ENCODE data around the gene GTF3C2. TPM values are rescaled to one million over a fixed set of nuclear protein-coding genes. Genes with fewer than 3 reads are reported as not detected.
A peak's percentile ranks its signal among the peaks of the same experiment; 100 is the strongest.

The GTF3C2 gene, protein sequence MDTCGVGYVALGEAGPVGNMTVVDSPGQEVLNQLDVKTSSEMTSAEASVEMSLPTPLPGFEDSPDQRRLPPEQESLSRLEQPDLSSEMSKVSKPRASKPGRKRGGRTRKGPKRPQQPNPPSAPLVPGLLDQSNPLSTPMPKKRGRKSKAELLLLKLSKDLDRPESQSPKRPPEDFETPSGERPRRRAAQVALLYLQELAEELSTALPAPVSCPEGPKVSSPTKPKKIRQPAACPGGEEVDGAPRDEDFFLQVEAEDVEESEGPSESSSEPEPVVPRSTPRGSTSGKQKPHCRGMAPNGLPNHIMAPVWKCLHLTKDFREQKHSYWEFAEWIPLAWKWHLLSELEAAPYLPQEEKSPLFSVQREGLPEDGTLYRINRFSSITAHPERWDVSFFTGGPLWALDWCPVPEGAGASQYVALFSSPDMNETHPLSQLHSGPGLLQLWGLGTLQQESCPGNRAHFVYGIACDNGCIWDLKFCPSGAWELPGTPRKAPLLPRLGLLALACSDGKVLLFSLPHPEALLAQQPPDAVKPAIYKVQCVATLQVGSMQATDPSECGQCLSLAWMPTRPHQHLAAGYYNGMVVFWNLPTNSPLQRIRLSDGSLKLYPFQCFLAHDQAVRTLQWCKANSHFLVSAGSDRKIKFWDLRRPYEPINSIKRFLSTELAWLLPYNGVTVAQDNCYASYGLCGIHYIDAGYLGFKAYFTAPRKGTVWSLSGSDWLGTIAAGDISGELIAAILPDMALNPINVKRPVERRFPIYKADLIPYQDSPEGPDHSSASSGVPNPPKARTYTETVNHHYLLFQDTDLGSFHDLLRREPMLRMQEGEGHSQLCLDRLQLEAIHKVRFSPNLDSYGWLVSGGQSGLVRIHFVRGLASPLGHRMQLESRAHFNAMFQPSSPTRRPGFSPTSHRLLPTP
- total RNA-seq (2012; rRNA removed) (23.1 and 25.5 TPM in 2 replicates), polyA plus RNA-seq (2012; rRNA removed) (36.9 and 37.7 TPM in 2 replicates), Bru-seq, nascent RNA (percentile 76 among the genes with signal in this experiment), BruChase-seq, experiment 1, labeled RNA remaining after a 6-hour chase (percentile 89 among the genes with signal in this experiment), BruChase-seq, experiment 2, labeled RNA remaining after a 2-hour chase (percentile 83 among the genes with signal in this experiment)
- polyA plus RNA-seq (2012; cell fraction: cytosol; rRNA removed): 21.2 and 32.2 TPM in 2 replicates
- 85.6 and 101 TPM in 2 replicates for polyA plus RNA-seq (2012; cell fraction: nucleus; rRNA removed; ENCODE audit: low replicate concordance)
- long read RNA-seq, partial matches to known transcripts: 14 of 22 reads
- long read RNA-seq, other reads (novel, unspliced or antisense): 4 of 22 reads

DNA sequence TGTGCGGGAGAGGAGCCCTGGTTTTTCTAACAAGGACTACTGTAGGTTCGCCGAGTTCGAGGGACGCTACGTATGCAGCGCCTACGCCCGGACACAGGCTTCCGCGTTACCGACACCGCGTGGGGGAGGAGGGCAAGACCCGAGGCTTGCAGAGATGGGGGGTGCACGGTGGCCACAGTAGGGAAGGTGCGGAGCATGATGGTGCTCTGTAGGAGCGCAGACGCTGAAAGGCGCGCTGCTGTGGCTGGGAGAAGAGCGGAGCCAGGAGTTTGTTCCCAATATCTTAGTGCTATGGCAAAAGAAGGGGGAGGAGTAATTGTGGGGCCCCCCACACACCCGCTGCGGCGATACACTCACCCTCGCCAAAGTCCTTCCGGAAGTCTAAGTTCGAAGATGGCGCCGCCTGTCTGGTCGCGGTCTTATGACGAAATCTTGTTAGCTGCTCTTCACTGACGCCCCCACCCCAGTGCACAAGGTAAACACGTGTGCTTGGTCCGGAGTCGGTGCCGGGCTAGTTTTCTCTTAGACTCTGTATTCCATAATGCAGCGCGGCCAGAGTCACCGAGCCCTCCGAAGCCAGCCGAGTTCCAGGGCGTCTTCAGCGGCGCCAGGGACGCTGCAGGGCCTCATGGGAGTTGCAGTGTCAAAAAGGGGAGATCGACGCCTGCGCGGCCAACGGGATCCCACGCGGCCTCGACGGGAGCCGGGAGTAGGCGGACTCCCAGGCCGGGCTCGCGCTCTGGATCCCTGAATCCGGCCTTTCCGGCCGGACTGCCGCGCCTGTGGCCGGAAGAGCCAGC lies at the start of gene GTF3C2:
TSS of gene GTF3C2 (minus strand) at position 383 of the 800 bp plus-strand sequence. CDS start 13,210 bp downstream, outside the sequence.
- intact Hi-C loops (cut with micrococcal nuclease) (loop anchor here (5.0 kb wide), 1 partner anchor 34 kb away; the partner anchor contains the start of gene MPV17), in situ Hi-C loops (cut with MboI; ENCODE audit: low sequenced_read_pairs) (no loop called here), dilution Hi-C loops (cut with HindIII; ENCODE audit: low sequenced_read_pairs, unreplicated experiment) (no loop called here)
- peak; percentile 92 for ATAC-seq (ENCODE audit: low read depth)
- Histone ChIP-seq H2BK120ac (ENCODE audit: low read depth, low read length) (peak within 1 kb of the TSS; percentile 89), H3K56ac (ENCODE audit: extremely low read depth, insufficient read depth, low read length) (peak within 1 kb of the TSS; percentile 81), H2BK5ac (ENCODE audit: low read depth, low read length, poor library complexity, severe bottlenecking) (peak within 1 kb of the TSS; percentile 91), H3K9ac (ENCODE audit: low read depth, low read length) (peak within 1 kb of the TSS; percentile 96), H3K23ac (ENCODE audit: low read depth, low read length) (peak within 1 kb of the TSS; percentile 94), H3K27me3 (ENCODE audit: control insufficient read depth, insufficient read depth, low read length) (no peaks in the 10 kb centered on the region), H3K4me3 (ENCODE audit: insufficient read depth, low read depth, low read length) (peak within 1 kb of the TSS; percentile 88), H2AK5ac (ENCODE audit: low read depth, low read length) (peak within 1 kb of the TSS; percentile 94), H3K18ac (ENCODE audit: low read depth, low read length) (peak within 1 kb of the TSS; percentile 40), H4K5ac (ENCODE audit: low read depth, low read length) (peak within 1 kb of the TSS; percentile 90), H2AK9ac (replicated peaks; ENCODE audit: low read depth, low read length, poor library complexity) (peak within 1 kb of the TSS; percentile 96), H3K27ac (ENCODE audit: insufficient read depth, low read length) (peak within 1 kb of the TSS; percentile 95), H3K9me3 (ENCODE audit: control insufficient read depth, insufficient read depth, low read length) (no peaks in the 10 kb centered on the region), H3K4me1 (ENCODE audit: control insufficient read depth, insufficient read depth, low read length) (peaks cover 8% of the 10 kb centered on the region), H4K91ac (ENCODE audit: insufficient read depth, low read depth, low read length) (peak within 1 kb of the TSS; percentile 93), H3K4me2 (ENCODE audit: low read depth, low read length) (peak within 1 kb of the TSS; percentile 93), H3K79me1 (ENCODE audit: low read depth in 1 of 2, low read length in 2 of 2) (peaks cover 18 to 42% of the 10 kb centered on the region in 2 experiments), H4K8ac (ENCODE audit: low read depth in 2 of 2, low read length in 2 of 2) (peak within 1 kb of the TSS; percentile 73 to 98), H3K36me3 (ENCODE audit: control insufficient read depth, insufficient read depth, low read length) (no peaks in the 10 kb centered on the region), H3K4ac (ENCODE audit: low read depth, low read length) (peak within 1 kb of the TSS; percentile 95), H3K14ac (replicated peaks; ENCODE audit: low read depth, low read length) (peak within 1 kb of the TSS; percentile 89), H2BK20ac (ENCODE audit: low read depth, low read length) (0 out of 2 replicates have a peak within 1 kb of the TSS, but pooled peaks have one; percentile 60), H2AFZ (replicated peaks; ENCODE audit: low read length, poor library complexity) (peak within 1 kb of the TSS; percentile 98), H2BK15ac (ENCODE audit: low read depth, low read length) (no peak within 1 kb of the TSS), H4K20me1 (ENCODE audit: insufficient read depth, low read length) (no peaks in the 10 kb centered on the region; the same call in 1 of the 2 replicates), H3K9me1 (ENCODE audit: insufficient read depth, low read length) (no peaks in the 10 kb centered on the region; the same call in 1 of the 2 replicates)
- POLR2A ChIA-PET (ENCODE audit: unreplicated experiment): interaction anchor here (0.7 to 1.6 kb wide), 3 partner anchors 12 to 202 kb away, joined by 3 to 5 read pairs (median 4); partner anchors contain the start of gene ZNF513
- CTCF ChIA-PET: no interaction called here
- DNase-seq: peak; percentile 97
- 0% methylated on average over 47 of the region's 67 CpGs; no CpG with 5 or more reads in 1 of the 2 experiments for WGBS, 2 experiments (ENCODE audit: extremely low coverage in 2 of 2, insufficient read length in 1 of 2)
- no TSS peak for BruUV-seq (replicated peaks)
- TF ChIP-seq CHD1 (IDR thresholded peaks at IDR 0.05; ENCODE audit: low read depth, low read length): no peak
- TF ChIP-seq RFX5 (IDR thresholded peaks at IDR 0.05; ENCODE audit: low read depth, low read length): no peak
- TF ChIP-seq POLR2A (IDR thresholded peaks at IDR 0.05; ENCODE audit: low read depth, low read length): 0 out of 2 replicates have a peak, but pooled peaks have one; percentile 91
- TF ChIP-seq FOS (IDR thresholded peaks at IDR 0.05; ENCODE audit: low read depth, low read length): no peak
- TF ChIP-seq SMC3 (IDR thresholded peaks at IDR 0.05; ENCODE audit: low read depth, low read length): no peak
- TF ChIP-seq BHLHE40 (IDR thresholded peaks at IDR 0.05; ENCODE audit: low read depth, low read length): no peak
- TF ChIP-seq MAZ (IDR thresholded peaks at IDR 0.05; ENCODE audit: borderline replicate concordance, low read depth, low read length): peak; percentile 97
- TF ChIP-seq, protein P1, sequence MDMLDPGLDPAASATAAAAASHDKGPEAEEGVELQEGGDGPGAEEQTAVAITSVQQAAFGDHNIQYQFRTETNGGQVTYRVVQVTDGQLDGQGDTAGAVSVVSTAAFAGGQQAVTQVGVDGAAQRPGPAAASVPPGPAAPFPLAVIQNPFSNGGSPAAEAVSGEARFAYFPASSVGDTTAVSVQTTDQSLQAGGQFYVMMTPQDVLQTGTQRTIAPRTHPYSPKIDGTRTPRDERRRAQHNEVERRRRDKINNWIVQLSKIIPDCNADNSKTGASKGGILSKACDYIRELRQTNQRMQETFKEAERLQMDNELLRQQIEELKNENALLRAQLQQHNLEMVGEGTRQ (IDR thresholded peaks at IDR 0.05; ENCODE audit: low read depth, low read length): peak; percentile 25; the same call in 1 of the 2 replicates
- TF ChIP-seq, protein P2, sequence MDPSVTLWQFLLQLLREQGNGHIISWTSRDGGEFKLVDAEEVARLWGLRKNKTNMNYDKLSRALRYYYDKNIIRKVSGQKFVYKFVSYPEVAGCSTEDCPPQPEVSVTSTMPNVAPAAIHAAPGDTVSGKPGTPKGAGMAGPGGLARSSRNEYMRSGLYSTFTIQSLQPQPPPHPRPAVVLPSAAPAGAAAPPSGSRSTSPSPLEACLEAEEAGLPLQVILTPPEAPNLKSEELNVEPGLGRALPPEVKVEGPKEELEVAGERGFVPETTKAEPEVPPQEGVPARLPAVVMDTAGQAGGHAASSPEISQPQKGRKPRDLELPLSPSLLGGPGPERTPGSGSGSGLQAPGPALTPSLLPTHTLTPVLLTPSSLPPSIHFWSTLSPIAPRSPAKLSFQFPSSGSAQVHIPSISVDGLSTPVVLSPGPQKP (IDR thresholded peaks at IDR 0.05; ENCODE audit: borderline replicate concordance, low read depth, low read length): no peak
- no peak for TF ChIP-seq NFE2L2 (IDR thresholded peaks at IDR 0.05; ENCODE audit: low read depth, low read length)

Measured in IMR-90 (cell line).